Subcutaneous adipose tissue (tissue), 4 donors: ENCODE measurements around the gene TPO. TPM values are rescaled to one million over a fixed set of nuclear protein-coding genes. Genes with fewer than 3 reads are reported as not detected.

Source experiments
- total RNA-seq, 4 donors: library from RNA; depleted of rRNA; stranded (reverse); fragments of >200 nt; gene quantifications; one replicate each; pipeline ENCODE4 v1.1.0, GENCODE V29; 2016
- TF ChIP-seq, protein P1 (sequence below): fragments of 450-650 bp; IDR thresholded peaks from one replicate; pipeline ENCODE4 v1.5.1; 2016; ENCODE audit warnings: low read depth, mild to moderate bottlenecking, control low read depth, antibody characterized with exemption, moderate library complexity

The TPO gene
- total RNA-seq, 4 donors from 2014 or later: 5.9 to 22.2 (median 15.4) TPM

DNA sequence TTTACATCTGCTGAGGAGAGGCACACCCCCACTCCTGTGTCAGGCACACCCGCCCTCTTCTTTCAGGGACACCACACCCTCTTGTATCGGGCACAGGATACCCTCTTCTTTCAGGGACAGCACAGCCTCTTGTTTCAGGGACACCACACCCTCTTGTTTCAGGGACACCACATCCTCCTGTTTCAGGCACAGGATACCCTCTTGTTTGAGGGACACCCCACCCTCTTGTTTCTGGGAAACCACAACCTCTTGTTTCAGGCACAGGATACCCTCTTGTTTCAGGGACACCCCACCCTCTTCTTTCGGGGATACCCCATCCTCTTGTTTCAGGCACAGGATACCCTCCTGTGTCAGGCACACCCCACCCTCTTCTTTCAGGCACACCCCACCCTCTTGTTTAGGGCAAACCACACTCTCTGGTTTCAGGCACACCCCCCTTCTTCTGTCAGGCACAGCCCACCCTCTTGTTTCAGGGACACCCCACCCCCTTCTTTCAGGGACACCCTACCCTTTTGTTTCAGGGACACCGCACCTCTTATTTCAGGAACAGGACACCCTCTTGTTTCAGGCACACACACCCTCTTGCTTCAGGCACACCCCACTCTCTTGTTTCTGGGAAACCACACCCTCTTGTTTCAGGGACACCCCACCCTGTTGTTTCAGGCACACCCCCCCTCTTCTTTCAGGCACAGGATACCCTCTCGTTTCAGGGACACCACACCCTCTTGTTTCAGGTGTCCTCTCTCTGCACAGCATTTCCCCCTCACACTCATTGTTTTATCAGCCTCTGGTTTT, 96.2 kb downstream of the TPO start:
- TF ChIP-seq, protein P1, sequence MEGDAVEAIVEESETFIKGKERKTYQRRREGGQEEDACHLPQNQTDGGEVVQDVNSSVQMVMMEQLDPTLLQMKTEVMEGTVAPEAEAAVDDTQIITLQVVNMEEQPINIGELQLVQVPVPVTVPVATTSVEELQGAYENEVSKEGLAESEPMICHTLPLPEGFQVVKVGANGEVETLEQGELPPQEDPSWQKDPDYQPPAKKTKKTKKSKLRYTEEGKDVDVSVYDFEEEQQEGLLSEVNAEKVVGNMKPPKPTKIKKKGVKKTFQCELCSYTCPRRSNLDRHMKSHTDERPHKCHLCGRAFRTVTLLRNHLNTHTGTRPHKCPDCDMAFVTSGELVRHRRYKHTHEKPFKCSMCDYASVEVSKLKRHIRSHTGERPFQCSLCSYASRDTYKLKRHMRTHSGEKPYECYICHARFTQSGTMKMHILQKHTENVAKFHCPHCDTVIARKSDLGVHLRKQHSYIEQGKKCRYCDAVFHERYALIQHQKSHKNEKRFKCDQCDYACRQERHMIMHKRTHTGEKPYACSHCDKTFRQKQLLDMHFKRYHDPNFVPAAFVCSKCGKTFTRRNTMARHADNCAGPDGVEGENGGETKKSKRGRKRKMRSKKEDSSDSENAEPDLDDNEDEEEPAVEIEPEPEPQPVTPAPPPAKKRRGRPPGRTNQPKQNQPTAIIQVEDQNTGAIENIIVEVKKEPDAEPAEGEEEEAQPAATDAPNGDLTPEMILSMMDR: no peak

- TF ChIP-seq, protein P1: no peak
Measured at GRCh38 chr2:1510176-1510575, 96.9 kb downstream of the TPO start.

- TF ChIP-seq, protein P1: no peak
Measured at GRCh38 chr2:1511455-1511854, 98.2 kb downstream of the TPO start.

DNA sequence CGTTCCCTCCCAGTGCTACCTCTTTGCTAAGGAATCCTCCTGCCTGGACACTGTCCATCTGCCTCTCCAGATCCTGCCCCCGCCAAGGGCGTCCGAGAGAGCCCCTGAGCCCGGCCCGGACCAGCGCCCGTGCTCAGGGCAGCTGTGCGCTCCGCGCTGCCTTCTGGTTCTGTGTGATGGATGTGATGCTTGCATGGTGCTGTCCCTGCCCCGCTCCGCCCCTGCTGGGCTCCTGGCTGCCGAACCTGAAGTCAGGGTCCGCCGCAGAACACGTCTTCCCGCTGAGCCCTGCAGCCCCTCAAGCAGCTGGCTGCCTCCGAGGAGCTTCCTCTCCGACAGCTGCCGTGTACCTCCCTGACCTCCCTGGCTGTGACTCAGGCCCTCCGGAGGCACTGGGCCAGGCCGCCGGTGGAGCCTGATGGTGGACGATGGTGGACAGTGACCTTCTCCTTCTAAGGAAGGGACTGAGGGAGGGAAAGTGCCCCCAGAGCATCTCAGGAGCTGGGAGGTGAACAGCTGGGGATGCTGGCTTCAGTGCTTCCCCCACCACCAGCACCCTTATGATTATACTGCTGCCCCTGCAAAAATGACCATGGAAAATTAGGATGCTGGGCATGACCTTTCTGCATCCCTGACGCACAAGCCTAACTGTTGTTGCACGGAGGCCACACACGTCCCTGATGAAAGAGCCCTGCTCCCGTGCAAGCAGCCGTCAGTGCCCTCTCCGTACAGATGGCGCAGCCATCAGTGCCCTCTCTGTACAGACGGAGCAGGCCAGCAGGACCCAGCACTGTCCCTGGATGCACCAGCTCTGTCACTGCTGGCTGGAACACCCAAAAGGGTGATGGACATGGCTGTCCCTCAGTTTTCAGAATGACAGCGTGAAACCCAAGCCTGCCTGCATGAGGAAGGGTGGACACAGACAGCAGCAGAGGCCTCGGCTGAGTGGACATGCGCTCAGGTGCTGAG, 99.3 kb downstream of the TPO start:
- TF ChIP-seq, protein P1: no peak

- TF ChIP-seq, protein P1: no peak
Measured at GRCh38 chr2:1514391-1515072, 101.3 kb downstream of the TPO start.

GRCh38 chr2:1515073-1515430, 101.8 kb downstream of the TPO start:
- TF ChIP-seq, protein P1: no peak
